Measurements from ENCODE around the gene PATZ1.

DNA sequence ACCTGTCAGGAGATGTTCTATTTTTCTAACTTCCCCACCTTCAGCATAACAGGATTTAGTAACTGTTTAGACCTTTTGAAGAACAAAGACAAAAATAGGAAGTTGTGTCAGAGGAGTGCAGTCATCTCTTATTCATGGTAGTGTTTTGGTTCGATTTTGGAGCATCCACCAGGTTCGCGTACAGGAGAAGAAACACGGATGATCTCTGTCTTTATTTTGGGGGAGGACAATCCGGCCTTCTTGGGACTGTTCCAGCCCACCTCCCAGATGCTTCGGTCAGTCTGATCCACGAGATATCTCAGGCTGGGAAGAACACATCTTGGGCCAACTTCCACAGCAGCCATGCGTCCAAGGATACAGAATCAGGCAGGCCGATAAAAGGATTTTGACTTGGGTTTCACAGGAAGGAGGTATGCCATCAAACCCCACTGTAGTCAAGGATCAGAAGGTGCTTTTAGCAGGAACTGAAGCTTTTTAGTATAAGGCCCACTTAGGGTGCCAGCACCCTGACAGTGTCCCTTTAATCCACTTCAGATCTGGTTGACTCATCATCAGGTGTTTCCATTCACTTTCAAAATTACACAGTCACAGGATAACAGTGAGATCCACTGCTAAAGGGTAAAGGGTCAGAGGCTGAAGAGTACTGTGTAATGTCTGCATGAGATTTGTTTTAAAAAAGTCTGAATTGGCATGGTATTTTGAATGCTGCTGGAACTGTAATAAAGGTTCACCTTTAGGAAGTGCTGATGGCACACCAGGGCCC is 16.5 kb downstream of the PATZ1 start:
- TF ChIP-seq, protein P1, sequence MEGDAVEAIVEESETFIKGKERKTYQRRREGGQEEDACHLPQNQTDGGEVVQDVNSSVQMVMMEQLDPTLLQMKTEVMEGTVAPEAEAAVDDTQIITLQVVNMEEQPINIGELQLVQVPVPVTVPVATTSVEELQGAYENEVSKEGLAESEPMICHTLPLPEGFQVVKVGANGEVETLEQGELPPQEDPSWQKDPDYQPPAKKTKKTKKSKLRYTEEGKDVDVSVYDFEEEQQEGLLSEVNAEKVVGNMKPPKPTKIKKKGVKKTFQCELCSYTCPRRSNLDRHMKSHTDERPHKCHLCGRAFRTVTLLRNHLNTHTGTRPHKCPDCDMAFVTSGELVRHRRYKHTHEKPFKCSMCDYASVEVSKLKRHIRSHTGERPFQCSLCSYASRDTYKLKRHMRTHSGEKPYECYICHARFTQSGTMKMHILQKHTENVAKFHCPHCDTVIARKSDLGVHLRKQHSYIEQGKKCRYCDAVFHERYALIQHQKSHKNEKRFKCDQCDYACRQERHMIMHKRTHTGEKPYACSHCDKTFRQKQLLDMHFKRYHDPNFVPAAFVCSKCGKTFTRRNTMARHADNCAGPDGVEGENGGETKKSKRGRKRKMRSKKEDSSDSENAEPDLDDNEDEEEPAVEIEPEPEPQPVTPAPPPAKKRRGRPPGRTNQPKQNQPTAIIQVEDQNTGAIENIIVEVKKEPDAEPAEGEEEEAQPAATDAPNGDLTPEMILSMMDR (conservative IDR thresholded peaks at IDR 0.05), result no peak
- no peak for TF ChIP-seq ZFX (IDR thresholded peaks at IDR 0.05)
